Measurements from ENCODE around the gene PTPN6.

- TF ChIP-seq CTCF (conservative IDR thresholded peaks at IDR 0.05; ENCODE audit: low read depth, low read length) (no peak), MXI1 (IDR thresholded peaks at IDR 0.05; ENCODE audit: borderline replicate concordance, low read depth, low read length) (no peak), POLR2A (IDR thresholded peaks at IDR 0.05; ENCODE audit: low read depth, low read length) (no peak), RAD21 (IDR thresholded peaks at IDR 0.05; ENCODE audit: low read length) (no peak), ELK1 (IDR thresholded peaks at IDR 0.05; ENCODE audit: borderline replicate concordance, low read depth, low read length) (no peak), SMC3 (IDR thresholded peaks at IDR 0.05; ENCODE audit: low read depth, low read length) (no peak)
Measured at GRCh38 chr12:6914947-6915788, 36.0 kb upstream of the PTPN6 start.
